ENCODE measurements around the gene IPO4.

Gene IPO4

GRCh38 chr14:24165785-24166184 is 22.8 kb downstream of the IPO4 start:
- DNase-seq (ENCODE audit: insufficient read length) (no peak), FAIRE-seq (no peak)
- TF ChIP-seq TAF1 (IDR thresholded peaks at IDR 0.05; ENCODE audit: borderline replicate concordance, low read depth, low read length) (no peak), POLR2A (IDR thresholded peaks at IDR 0.05; ENCODE audit: low read depth, low read length) (no peak; the same call in 1 of the 2 replicates), POLR2AphosphoS5 (IDR thresholded peaks at IDR 0.05; ENCODE audit: low read depth, low read length) (no peak; the same call in 1 of the 2 replicates)

GRCh38 chr14:24164518-24164991 is 24.1 kb downstream of the IPO4 start:
- no peak for DNase-seq (ENCODE audit: insufficient read length)
- no peak for TF ChIP-seq POLR2A (IDR thresholded peaks at IDR 0.05; ENCODE audit: low read depth, low read length)
- TF ChIP-seq POLR2AphosphoS5 (IDR thresholded peaks at IDR 0.05; ENCODE audit: low read depth, low read length) = 0 out of 2 replicates have a peak, but pooled peaks have one; percentile 19
- FAIRE-seq = no peak

- FAIRE-seq (no peak), DNase-seq (ENCODE audit: insufficient read length) (no peak)
- TF ChIP-seq POLR2A (IDR thresholded peaks at IDR 0.05; ENCODE audit: low read depth, low read length) = no peak
- no peak for TF ChIP-seq TAF1 (IDR thresholded peaks at IDR 0.05; ENCODE audit: borderline replicate concordance, low read depth, low read length)
- TF ChIP-seq POLR2AphosphoS5 (IDR thresholded peaks at IDR 0.05; ENCODE audit: low read depth, low read length) = no peak
Measured at GRCh38 chr14:24162093-24162492, 26.5 kb downstream of the IPO4 start.

DNA sequence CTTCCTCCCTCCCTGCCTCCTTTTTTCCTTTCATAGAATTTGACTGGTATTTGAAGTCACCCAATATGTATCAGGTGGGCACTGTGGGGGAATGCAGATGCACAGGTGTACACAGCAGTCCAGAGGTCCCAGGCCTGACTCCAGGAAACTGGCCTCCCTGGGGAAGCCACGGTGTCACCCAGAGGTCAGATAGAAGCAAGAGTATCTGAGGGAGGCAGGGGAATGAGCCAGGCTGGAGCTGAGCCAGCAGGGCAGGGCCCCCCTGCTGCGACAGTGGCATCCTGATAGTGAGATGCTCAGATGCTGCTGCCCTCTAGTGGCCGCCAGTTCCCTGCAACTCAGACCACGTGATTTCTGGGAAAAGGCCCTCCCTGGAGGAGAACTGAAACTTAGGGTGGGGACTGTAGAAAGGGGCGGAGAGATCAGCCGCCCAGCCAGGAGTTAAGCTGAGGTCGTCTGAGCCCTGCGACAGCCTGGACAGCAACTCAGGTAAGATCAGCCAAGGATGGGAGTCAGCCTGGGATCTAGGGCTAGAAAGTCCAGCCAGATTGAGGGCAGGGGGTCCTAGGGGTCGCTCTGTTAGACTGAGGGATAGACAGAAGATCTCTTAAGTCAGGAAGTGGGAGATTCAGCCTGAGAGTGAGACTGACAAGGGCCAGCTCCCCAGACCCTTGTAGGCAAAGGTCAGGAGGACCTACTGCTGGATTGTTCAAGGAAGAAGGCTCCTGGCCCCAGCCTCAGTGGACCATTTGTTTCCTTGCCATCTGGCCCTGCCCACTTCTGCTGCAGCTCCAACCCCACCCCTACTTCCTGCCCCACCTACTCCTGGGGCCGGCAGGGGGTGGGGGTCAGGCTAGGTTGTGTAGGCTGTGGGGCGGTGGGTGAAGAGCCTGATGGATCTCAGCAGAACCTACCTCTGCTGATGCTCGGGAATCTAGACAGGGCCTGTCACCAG is 27.5 kb downstream of the IPO4 start, which contains the start of gene IRF9:
TSS of gene IRF9 (plus strand) at position 416 of the 955 bp plus-strand sequence. CDS start 880 bp downstream, outside the sequence.
- FAIRE-seq = peak; percentile 97
- TF ChIP-seq POLR2A (IDR thresholded peaks at IDR 0.05; ENCODE audit: low read depth, low read length) = peak; percentile 99
- TF ChIP-seq TAF1 (IDR thresholded peaks at IDR 0.05; ENCODE audit: borderline replicate concordance, low read depth, low read length) = peak; percentile 61
- TF ChIP-seq POLR2AphosphoS5 (IDR thresholded peaks at IDR 0.05; ENCODE audit: low read depth, low read length) = peak; percentile 99
- peak; percentile 94 for DNase-seq (ENCODE audit: insufficient read length)

DNA sequence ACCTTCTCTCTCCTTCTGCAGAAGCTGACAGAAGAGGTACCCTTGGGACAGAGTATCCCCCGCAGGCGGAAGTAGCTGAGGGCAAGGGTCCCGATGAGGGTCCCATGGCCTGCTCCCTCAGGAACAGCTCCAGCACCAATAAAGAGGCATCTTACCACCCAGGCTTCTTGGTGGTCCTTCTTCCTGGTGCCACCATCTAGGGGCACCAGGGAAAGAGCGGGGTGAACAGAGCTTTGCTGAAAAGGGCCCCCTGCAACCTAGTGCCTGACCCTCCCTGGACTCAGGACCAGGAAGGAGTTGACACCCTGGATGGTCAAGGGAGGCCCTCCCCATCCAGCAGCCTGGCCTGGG is 28.1 kb downstream of the IPO4 start:
- no peak for FAIRE-seq
- TF ChIP-seq POLR2AphosphoS5 (IDR thresholded peaks at IDR 0.05; ENCODE audit: low read depth, low read length) (no peak), POLR2A (IDR thresholded peaks at IDR 0.05; ENCODE audit: low read depth, low read length) (no peak), TAF1 (IDR thresholded peaks at IDR 0.05; ENCODE audit: borderline replicate concordance, low read depth, low read length) (no peak)
- no peak for DNase-seq (ENCODE audit: insufficient read length)

GRCh38 chr14:24159777-24160498 is 28.7 kb downstream of the IPO4 start:
- FAIRE-seq (no peak), DNase-seq (ENCODE audit: insufficient read length) (no peak)
- TF ChIP-seq TAF1 (IDR thresholded peaks at IDR 0.05; ENCODE audit: borderline replicate concordance, low read depth, low read length) = no peak
- TF ChIP-seq POLR2AphosphoS5 (IDR thresholded peaks at IDR 0.05; ENCODE audit: low read depth, low read length) = no peak
- no peak for TF ChIP-seq POLR2A (IDR thresholded peaks at IDR 0.05; ENCODE audit: low read depth, low read length)

DNA sequence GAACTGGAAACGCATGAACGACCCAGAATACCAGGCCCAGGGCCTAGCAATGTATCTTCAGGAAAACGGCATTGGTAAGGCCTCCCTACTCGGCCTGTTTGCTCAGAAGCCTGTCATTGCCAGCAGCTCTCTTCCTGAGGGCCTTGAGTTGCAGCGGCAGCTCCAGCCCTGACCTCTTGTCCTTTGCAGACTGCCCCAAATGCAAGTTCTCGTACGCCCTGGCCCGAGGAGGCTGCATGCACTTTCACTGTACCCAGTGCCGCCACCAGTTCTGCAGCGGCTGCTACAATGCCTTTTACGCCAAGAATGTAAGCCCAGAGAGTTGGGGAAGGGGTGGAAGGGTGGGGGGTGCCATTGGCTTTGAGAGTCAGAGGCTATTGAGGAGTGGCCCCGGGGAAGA is 31.3 kb downstream of the IPO4 start:
- DNase-seq (ENCODE audit: insufficient read length) = no peak
- no peak for FAIRE-seq

DNA sequence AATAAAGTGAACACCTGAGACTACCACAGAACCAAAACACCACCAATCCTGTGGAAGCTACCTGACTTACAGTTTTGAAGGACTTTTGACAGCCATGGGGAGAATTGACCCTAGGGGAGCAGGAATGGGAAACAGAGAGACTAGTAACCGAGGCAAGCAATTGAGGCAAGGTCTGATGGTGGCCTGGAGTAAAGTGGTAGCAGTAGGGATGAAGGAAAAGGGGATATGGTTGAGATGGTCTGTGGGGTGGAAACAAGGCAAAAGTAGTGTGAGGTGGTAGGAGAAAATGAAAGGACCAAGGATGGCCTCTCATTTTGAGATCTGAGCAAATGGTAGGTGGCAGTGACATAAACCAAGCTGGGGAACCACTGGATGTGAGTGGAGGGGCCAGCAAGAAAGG is 31.8 kb downstream of the IPO4 start:
- DNase-seq (ENCODE audit: insufficient read length) (no peak), FAIRE-seq (no peak)
- no peak for TF ChIP-seq POLR2A (IDR thresholded peaks at IDR 0.05; ENCODE audit: low read depth, low read length)
- TF ChIP-seq TAF1 (IDR thresholded peaks at IDR 0.05; ENCODE audit: borderline replicate concordance, low read depth, low read length) = no peak
- no peak for TF ChIP-seq POLR2AphosphoS5 (IDR thresholded peaks at IDR 0.05; ENCODE audit: low read depth, low read length)

More for the DNA sequence above, 31.3 kb downstream of the IPO4 start:
- TF ChIP-seq POLR2AphosphoS5 (IDR thresholded peaks at IDR 0.05; ENCODE audit: low read depth, low read length) (no peak), POLR2A (IDR thresholded peaks at IDR 0.05; ENCODE audit: low read depth, low read length) (no peak; the same call in 1 of the 2 replicates), TAF1 (IDR thresholded peaks at IDR 0.05; ENCODE audit: borderline replicate concordance, low read depth, low read length) (no peak)

GRCh38 chr14:24155100-24155499 is 33.5 kb downstream of the IPO4 start:
- TF ChIP-seq POLR2A (IDR thresholded peaks at IDR 0.05; ENCODE audit: low read depth, low read length) = no peak
- no peak for TF ChIP-seq TAF1 (IDR thresholded peaks at IDR 0.05; ENCODE audit: borderline replicate concordance, low read depth, low read length)
- TF ChIP-seq POLR2AphosphoS5 (IDR thresholded peaks at IDR 0.05; ENCODE audit: low read depth, low read length) = no peak
- DNase-seq (ENCODE audit: insufficient read length) (no peak), FAIRE-seq (no peak)

GRCh38 chr14:24151404-24152080 is 37.1 kb downstream of the IPO4 start:
- TF ChIP-seq TAF1 (IDR thresholded peaks at IDR 0.05; ENCODE audit: borderline replicate concordance, low read depth, low read length) (no peak), POLR2A (IDR thresholded peaks at IDR 0.05; ENCODE audit: low read depth, low read length) (no peak), POLR2AphosphoS5 (IDR thresholded peaks at IDR 0.05; ENCODE audit: low read depth, low read length) (no peak)
- no peak for DNase-seq (ENCODE audit: insufficient read length)
- FAIRE-seq = no peak

DNA sequence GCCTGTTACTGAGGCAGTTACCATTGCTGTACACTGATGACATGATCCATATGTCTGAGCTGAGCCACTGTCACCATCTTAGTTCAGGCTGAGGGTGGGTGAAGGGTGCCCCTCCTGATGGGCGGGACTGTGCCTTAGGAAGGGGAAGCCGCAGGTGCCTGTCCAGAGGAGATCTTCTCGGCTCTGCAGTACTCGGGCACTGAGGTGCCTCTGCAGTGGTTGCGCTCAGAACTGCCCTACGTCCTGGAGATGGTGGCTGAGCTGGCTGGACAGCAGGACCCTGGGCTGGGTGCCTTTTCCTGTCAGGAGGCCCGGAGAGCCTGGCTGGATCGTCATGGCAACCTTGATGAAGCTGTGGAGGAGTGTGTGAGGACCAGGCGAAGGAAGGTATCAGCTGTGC is 37.6 kb downstream of the IPO4 start:
- no peak for DNase-seq (ENCODE audit: insufficient read length)
- FAIRE-seq = no peak
- no peak for TF ChIP-seq TAF1 (IDR thresholded peaks at IDR 0.05; ENCODE audit: borderline replicate concordance, low read depth, low read length)
- TF ChIP-seq POLR2AphosphoS5 (IDR thresholded peaks at IDR 0.05; ENCODE audit: low read depth, low read length) = no peak
- TF ChIP-seq POLR2A (IDR thresholded peaks at IDR 0.05; ENCODE audit: low read depth, low read length) = no peak

Data from GM12892 (cell line).